ENCODE data around the gene CCND2.

GRCh38 chr12:4277205-4277543, 3.6 kb downstream of the CCND2 start:
- TF ChIP-seq CTCF (IDR thresholded peaks at IDR 0.05; ENCODE audit: poor library complexity, severe bottlenecking) (no peak), RAD21 (conservative IDR thresholded peaks at IDR 0.05) (no peak)

All from neural cell (in vitro differentiated cells).